ENCODE results near the gene LGALS7.

LGALS7 gene

GRCh38 chr19:38733493-38734175 lies 39.7 kb downstream of the LGALS7 start:
- no peak overlapping the region for H3K4me3 ChIP-seq (replicated peaks; ENCODE audit: low read depth, low read length)
- no peak for DNase-seq (ENCODE audit: low read depth)
- no peak for TF ChIP-seq CTCF (IDR thresholded peaks at IDR 0.05; ENCODE audit: low read length, missing control alignments)

GRCh38 chr19:38733241-38733492 lies 40.1 kb downstream of the LGALS7 start:
- DNase-seq (ENCODE audit: low read depth), result no peak
- no peak for TF ChIP-seq CTCF (IDR thresholded peaks at IDR 0.05; ENCODE audit: low read length, missing control alignments)
- no peak overlapping the region for H3K4me3 ChIP-seq (replicated peaks; ENCODE audit: low read depth, low read length)

- no peak for DNase-seq (ENCODE audit: low read depth)
- TF ChIP-seq CTCF (IDR thresholded peaks at IDR 0.05; ENCODE audit: low read length, missing control alignments), result no peak
- no peak overlapping the region for H3K4me3 ChIP-seq (replicated peaks; ENCODE audit: low read depth, low read length)
Measured at GRCh38 chr19:38731654-38732301, 41.5 kb downstream of the LGALS7 start.

GRCh38 chr19:38730731-38731589 lies 42.4 kb downstream of the LGALS7 start:
- no peak for DNase-seq (ENCODE audit: low read depth)
- TF ChIP-seq CTCF (IDR thresholded peaks at IDR 0.05; ENCODE audit: low read length, missing control alignments), result no peak
- no peak overlapping the region for H3K4me3 ChIP-seq (replicated peaks; ENCODE audit: low read depth, low read length)

- no peak for TF ChIP-seq CTCF (IDR thresholded peaks at IDR 0.05; ENCODE audit: low read length, missing control alignments)
- H3K4me3 ChIP-seq (replicated peaks; ENCODE audit: low read depth, low read length), result no peak overlapping the region
- no peak for DNase-seq (ENCODE audit: low read depth)
Measured at GRCh38 chr19:38730470-38730730, 42.9 kb downstream of the LGALS7 start.

- H3K4me3 ChIP-seq (replicated peaks; ENCODE audit: low read depth, low read length), result no peak overlapping the region
- TF ChIP-seq CTCF (IDR thresholded peaks at IDR 0.05; ENCODE audit: low read length, missing control alignments), result peak; percentile 81
- DNase-seq (ENCODE audit: low read depth), result peak; percentile 57
Measured at GRCh38 chr19:38729653-38730469, 43.5 kb downstream of the LGALS7 start.
